Measurements from ENCODE around the gene STXBP6. TPM values are rescaled to one million over a fixed set of nuclear protein-coding genes. Genes with fewer than 3 reads are reported as not detected.

Gene STXBP6
- total RNA-seq, 1 experiment from 2014 or later = 5.3 TPM

DNA sequence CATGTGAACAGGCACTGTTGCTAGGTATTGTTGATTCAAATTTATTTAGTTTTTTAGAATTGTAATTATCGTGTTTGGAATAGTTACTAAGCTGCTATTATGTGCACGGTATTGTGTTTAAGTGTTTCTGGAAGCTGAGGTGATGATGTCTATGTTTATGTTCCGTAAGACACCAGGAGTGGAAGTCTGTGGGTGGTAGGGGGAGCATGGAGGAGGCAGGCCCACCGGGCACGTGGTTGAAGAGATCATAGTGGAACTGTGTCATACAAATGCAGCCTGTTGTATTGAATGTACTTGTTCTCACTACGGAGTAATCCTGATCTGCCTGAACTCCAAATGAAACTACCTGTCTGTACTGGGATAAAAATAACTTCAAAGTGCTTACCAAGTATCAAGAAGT lies 36.1 kb upstream of the STXBP6 start:
- H3K27ac ChIP-seq (ENCODE audit: low read depth, low read length, poor library complexity, severe bottlenecking) = no peak overlapping the region
- no peaks in the 10 kb centered on the region for H3K36me3 ChIP-seq (ENCODE audit: insufficient read depth, low read length, poor library complexity, severe bottlenecking)
- H3K4me3 ChIP-seq (ENCODE audit: low read depth, low read length, poor library complexity, severe bottlenecking) = no peak overlapping the region
- H3K27me3 ChIP-seq (replicated peaks; ENCODE audit: insufficient read depth, low read depth, low read length, poor library complexity) = no peaks in the 10 kb centered on the region
- BruUV-seq (replicated peaks) = no TSS peak
- ChIA-PET POLR2A (ENCODE audit: low non-redundant PET) (no interaction called here), CTCF (no interaction called here)
- H3K4me1 ChIP-seq (ENCODE audit: insufficient read depth, low read length, poor library complexity, severe bottlenecking) = no peaks in the 10 kb centered on the region
- no peaks in the 10 kb centered on the region for H3K9me3 ChIP-seq (ENCODE audit: low read depth, low read length, poor library complexity, severe bottlenecking)
- TF ChIP-seq, protein P1, sequence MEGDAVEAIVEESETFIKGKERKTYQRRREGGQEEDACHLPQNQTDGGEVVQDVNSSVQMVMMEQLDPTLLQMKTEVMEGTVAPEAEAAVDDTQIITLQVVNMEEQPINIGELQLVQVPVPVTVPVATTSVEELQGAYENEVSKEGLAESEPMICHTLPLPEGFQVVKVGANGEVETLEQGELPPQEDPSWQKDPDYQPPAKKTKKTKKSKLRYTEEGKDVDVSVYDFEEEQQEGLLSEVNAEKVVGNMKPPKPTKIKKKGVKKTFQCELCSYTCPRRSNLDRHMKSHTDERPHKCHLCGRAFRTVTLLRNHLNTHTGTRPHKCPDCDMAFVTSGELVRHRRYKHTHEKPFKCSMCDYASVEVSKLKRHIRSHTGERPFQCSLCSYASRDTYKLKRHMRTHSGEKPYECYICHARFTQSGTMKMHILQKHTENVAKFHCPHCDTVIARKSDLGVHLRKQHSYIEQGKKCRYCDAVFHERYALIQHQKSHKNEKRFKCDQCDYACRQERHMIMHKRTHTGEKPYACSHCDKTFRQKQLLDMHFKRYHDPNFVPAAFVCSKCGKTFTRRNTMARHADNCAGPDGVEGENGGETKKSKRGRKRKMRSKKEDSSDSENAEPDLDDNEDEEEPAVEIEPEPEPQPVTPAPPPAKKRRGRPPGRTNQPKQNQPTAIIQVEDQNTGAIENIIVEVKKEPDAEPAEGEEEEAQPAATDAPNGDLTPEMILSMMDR (conservative IDR thresholded peaks at IDR 0.05; ENCODE audit: low read depth, low read length) = no peak
- TF ChIP-seq EZH2 (IDR thresholded peaks at IDR 0.05; ENCODE audit: borderline replicate concordance, low read depth, low read length, poor library complexity, severe bottlenecking) = no peak
- no peak for DNase-seq (ENCODE audit: low spot score)
- intact Hi-C loops (cut with micrococcal nuclease; ENCODE audit: unreplicated experiment) = no loop called here

DNA sequence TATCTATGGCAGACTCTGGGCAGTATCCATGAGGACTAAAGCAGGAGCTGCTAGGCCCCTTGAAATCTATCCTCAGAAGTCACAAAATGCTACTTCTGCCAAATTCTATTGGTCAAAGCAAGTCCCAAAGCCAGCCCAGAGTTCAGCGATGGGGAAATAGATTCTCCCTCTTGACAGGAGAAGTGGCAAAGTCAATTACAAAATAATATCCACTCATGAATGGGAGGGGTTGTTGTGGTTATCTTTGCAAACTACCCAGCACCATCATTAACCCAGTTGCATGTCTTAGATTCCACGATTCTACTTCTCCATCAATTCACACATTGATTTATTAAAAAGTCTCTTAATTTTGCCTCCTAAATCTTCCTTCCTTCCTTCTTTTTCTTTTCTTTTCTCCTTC lies 30.7 kb upstream of the STXBP6 start:
- no peak for DNase-seq (ENCODE audit: low spot score)
- Histone ChIP-seq H3K9me3 (ENCODE audit: low read depth, low read length, poor library complexity, severe bottlenecking) (no peaks in the 10 kb centered on the region), H3K27ac (ENCODE audit: low read depth, low read length, poor library complexity, severe bottlenecking) (no peak overlapping the region), H3K4me3 (ENCODE audit: low read depth, low read length, poor library complexity, severe bottlenecking) (no peak overlapping the region), H3K36me3 (ENCODE audit: insufficient read depth, low read length, poor library complexity, severe bottlenecking) (no peaks in the 10 kb centered on the region), H3K27me3 (replicated peaks; ENCODE audit: insufficient read depth, low read depth, low read length, poor library complexity) (no peaks in the 10 kb centered on the region), H3K4me1 (ENCODE audit: insufficient read depth, low read length, poor library complexity, severe bottlenecking) (no peaks in the 10 kb centered on the region)
- no TSS peak for BruUV-seq (replicated peaks)
- intact Hi-C loops (cut with micrococcal nuclease; ENCODE audit: unreplicated experiment) = no loop called here
- ChIA-PET CTCF (no interaction called here), POLR2A (ENCODE audit: low non-redundant PET) (no interaction called here)
- TF ChIP-seq, protein P1 (conservative IDR thresholded peaks at IDR 0.05; ENCODE audit: low read depth, low read length) = no peak
- TF ChIP-seq EZH2 (IDR thresholded peaks at IDR 0.05; ENCODE audit: borderline replicate concordance, low read depth, low read length, poor library complexity, severe bottlenecking) = no peak

DNA sequence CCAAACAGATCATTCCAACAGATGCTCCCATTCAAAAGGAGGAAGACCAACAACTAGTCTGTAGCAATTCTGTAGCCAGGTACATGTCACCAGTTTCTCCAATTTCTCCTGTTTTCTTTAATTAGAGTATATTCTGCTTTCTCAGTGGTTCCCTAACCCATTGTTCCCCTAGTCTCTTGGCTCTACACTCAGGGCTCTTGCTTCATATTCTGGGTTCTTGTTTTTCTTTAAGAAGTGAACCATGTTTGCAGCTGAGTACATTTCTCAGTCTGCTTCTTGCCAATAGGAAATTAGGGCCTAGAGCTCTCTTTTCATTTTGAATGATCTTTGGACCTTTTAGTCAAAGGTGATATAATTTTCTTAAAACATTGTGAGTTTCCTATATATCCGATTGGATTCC lies 29.4 kb upstream of the STXBP6 start:
- Histone ChIP-seq H3K9me3 (ENCODE audit: low read depth, low read length, poor library complexity, severe bottlenecking) (no peaks in the 10 kb centered on the region), H3K4me1 (ENCODE audit: insufficient read depth, low read length, poor library complexity, severe bottlenecking) (no peaks in the 10 kb centered on the region), H3K4me3 (ENCODE audit: low read depth, low read length, poor library complexity, severe bottlenecking) (no peak overlapping the region), H3K27me3 (replicated peaks; ENCODE audit: insufficient read depth, low read depth, low read length, poor library complexity) (no peaks in the 10 kb centered on the region), H3K36me3 (ENCODE audit: insufficient read depth, low read length, poor library complexity, severe bottlenecking) (no peaks in the 10 kb centered on the region), H3K27ac (ENCODE audit: low read depth, low read length, poor library complexity, severe bottlenecking) (no peak overlapping the region)
- CTCF ChIA-PET = interaction anchor here (0.6 kb wide), 1 partner anchor 277 kb away, joined by 4 read pairs; no protein-coding TSS in a partner anchor
- POLR2A ChIA-PET (ENCODE audit: low non-redundant PET) = no interaction called here
- no TSS peak for BruUV-seq (replicated peaks)
- TF ChIP-seq, protein P1 (conservative IDR thresholded peaks at IDR 0.05; ENCODE audit: low read depth, low read length) = no peak
- no peak for TF ChIP-seq EZH2 (IDR thresholded peaks at IDR 0.05; ENCODE audit: borderline replicate concordance, low read depth, low read length, poor library complexity, severe bottlenecking)
- intact Hi-C loops (cut with micrococcal nuclease; ENCODE audit: unreplicated experiment) = no loop called here
- no peak for DNase-seq (ENCODE audit: low spot score)
